AG04450 (cell line): Measurements from ENCODE around the gene ZSWIM1. TPM values are rescaled to one million over a fixed set of nuclear protein-coding genes. Genes with fewer than 3 reads are reported as not detected.
A peak's percentile ranks its signal among the peaks of the same experiment; 100 is the strongest.

Source experiments
- CTCF ChIA-PET: fragments of 300-600, 350-600 bp; formaldehyde crosslinking; extraction: SDS; loops from one replicate; lab custom pipeline; 2022; ENCODE audit warnings: antibody characterized with exemption, inconsistent platforms; lab: Charles Lee
- POLR2A ChIA-PET: fragments of 350-600 bp; formaldehyde crosslinking; extraction: SDS; loops from one replicate; lab custom pipeline; 2021; ENCODE audit warnings: antibody characterized with exemption, inconsistent platforms; lab: Yijun Ruan, JAX
- DNase-seq: peaks from one replicate; pipeline ENCODE4 v3.0.0-alpha.2; 2011; ENCODE audit warnings: low read depth, low spot score
- H3K27ac ChIP-seq: one replicate; pipeline ENCODE4 v1.5.1; 2012; ENCODE audit warnings: low read depth, low read length, control low read depth
- H3K27me3 ChIP-seq: one replicate; pipeline ENCODE4 v1.6.0; 2012; ENCODE audit warnings: low read length; ENCODE audit not compliant: control insufficient read depth, insufficient read depth
- H3K4me3 ChIP-seq: 2 replicates; pipeline ENCODE4 v1.5.1; 2011; ENCODE audit warnings: mild to moderate bottlenecking, low read depth, low read length, control low read depth
- H3K9me3 ChIP-seq: 2 replicates; pipeline ENCODE4 v1.5.1; 2012; ENCODE audit warnings: low read length; ENCODE audit not compliant: control insufficient read depth, insufficient read depth
- CTCF ChIP-seq: IDR thresholded peaks from 2 replicates; pipeline ENCODE4 v1.5.1; 2011; ENCODE audit warnings: low read depth, low read length, control low read depth, inconsistent platforms
- polyA plus RNA-seq: library from polyadenylated mRNA; depleted of rRNA; stranded (reverse); fragments of >200 nt; gene quantifications from 2 replicates; pipeline ENCODE4 v1.2.3, GENCODE V29; 2011

Gene ZSWIM1
- polyA plus RNA-seq, 1 experiment: 5.3 TPM

GRCh38 chr20:45853484-45853883, 27.5 kb upstream of the ZSWIM1 start:
- ChIA-PET CTCF (no interaction called here), POLR2A (no interaction called here)
- no peaks in the 10 kb centered on the region for H3K27me3 ChIP-seq
- H3K4me3 ChIP-seq: no peak overlapping the region
- no peak for DNase-seq
- no peak overlapping the region for H3K27ac ChIP-seq
- H3K9me3 ChIP-seq: no peaks in the 10 kb centered on the region
- no peak for TF ChIP-seq CTCF

- H3K27ac ChIP-seq: peak within 1 kb of the TSS; percentile 39
- POLR2A ChIA-PET: interaction anchor here (0.8 to 1.4 kb wide), 2 partner anchors 16 to 24 kb away, joined by 4 to 6 read pairs; partner anchors contain the start of gene ZSWIM1
- CTCF ChIA-PET: interaction anchor here (0.8 to 1.1 kb wide), 2 partner anchors 11 to 33 kb away, joined by 3 to 4 read pairs; partner anchors contain the start of gene NEURL2
- H3K27me3 ChIP-seq: no peaks in the 10 kb centered on the region
- peak within 1 kb of the TSS; percentile 91 for H3K4me3 ChIP-seq
- peak; percentile 100 for DNase-seq
- no peak for TF ChIP-seq CTCF
- H3K9me3 ChIP-seq: no peaks in the 10 kb centered on the region
Measured at GRCh38 chr20:45857114-45857881, 23.7 kb upstream of the ZSWIM1 start, which contains the start of the genes ACOT8 and ZSWIM3. Gene ACOT8, minus strand, starts transcription at chr20:45857392. Its CDS starts 77 bp downstream, at chr20:45857315. Gene ZSWIM3, plus strand, starts transcription at chr20:45857614. Its CDS starts 212 bp downstream, at chr20:45857826.

GRCh38 chr20:45857882-45858216, 23.2 kb upstream of the ZSWIM1 start:
- POLR2A ChIA-PET: no interaction called here
- CTCF ChIA-PET: interaction anchor here (0.8 to 1.1 kb wide), 2 partner anchors 10 to 32 kb away, joined by 3 to 4 read pairs; partner anchors contain the start of gene NEURL2
- H3K27ac ChIP-seq: no peak overlapping the region
- no peak for DNase-seq
- H3K27me3 ChIP-seq: no peaks in the 10 kb centered on the region
- peak overlapping the region; percentile 91 for H3K4me3 ChIP-seq
- H3K9me3 ChIP-seq: no peaks in the 10 kb centered on the region
- no peak for TF ChIP-seq CTCF

GRCh38 chr20:45859916-45860315, 21.1 kb upstream of the ZSWIM1 start:
- no peak for TF ChIP-seq CTCF
- Histone ChIP-seq H3K4me3 (no peak overlapping the region), H3K27ac (no peak overlapping the region), H3K27me3 (no peaks in the 10 kb centered on the region), H3K9me3 (no peaks in the 10 kb centered on the region)
- CTCF ChIA-PET: no interaction called here
- POLR2A ChIA-PET: interaction anchor here (0.5 kb wide), 1 partner anchor 10 kb away, joined by 3 read pairs; no protein-coding TSS in a partner anchor
- no peak for DNase-seq
